Stimulated activated CD4-positive, alpha-beta T cell treated with anti-CD3 and anti-CD28 coated beads, Interleukin-1b, Interleukin-23, amount 100 ng/mL, for 24 hours (primary cell): ENCODE measurements around the gene GRPEL2.

Experiments used
- DNase-seq, 4 experiments: peaks; one replicate each; pipeline ENCODE4 v3.0.0-alpha.2; 2020; ENCODE audit warnings: low read depth in 4 of 4, low spot score in 1 of 4

GRPEL2 gene

GRCh38 chr5:149355688-149356087 is 10.4 kb downstream of the GRPEL2 start:
- no peak for DNase-seq

DNA sequence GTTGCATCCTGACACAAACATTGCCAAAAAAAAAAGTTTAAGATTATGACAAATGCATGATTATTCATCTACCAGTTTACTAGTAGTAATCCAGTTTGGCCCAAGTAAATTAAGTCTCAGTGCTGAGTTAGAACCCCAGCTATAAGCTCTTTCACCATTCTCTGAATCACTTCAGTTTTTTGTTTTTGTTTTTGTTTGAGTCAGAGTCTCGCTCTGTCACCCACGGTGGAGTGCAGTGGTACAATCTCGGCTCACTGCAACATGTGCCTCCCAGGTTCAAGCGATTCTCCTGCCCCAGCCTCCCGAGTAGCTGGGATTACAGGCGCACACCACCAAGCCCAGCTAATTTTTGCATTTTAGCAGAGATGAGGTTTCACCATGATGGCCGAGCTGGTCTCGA is 11.1 kb downstream of the GRPEL2 start:
- DNase-seq = no peak

- peak; percentile 74 to 99 (median 94) for DNase-seq
Observed at GRCh38 chr5:149357370-149358293, 12.3 kb downstream of the GRPEL2 start, which contains the start of gene PCYOX1L. Gene PCYOX1L (plus strand): TSS chr5:149358046. CDS start chr5:149358069, 23 bp downstream.

DNA sequence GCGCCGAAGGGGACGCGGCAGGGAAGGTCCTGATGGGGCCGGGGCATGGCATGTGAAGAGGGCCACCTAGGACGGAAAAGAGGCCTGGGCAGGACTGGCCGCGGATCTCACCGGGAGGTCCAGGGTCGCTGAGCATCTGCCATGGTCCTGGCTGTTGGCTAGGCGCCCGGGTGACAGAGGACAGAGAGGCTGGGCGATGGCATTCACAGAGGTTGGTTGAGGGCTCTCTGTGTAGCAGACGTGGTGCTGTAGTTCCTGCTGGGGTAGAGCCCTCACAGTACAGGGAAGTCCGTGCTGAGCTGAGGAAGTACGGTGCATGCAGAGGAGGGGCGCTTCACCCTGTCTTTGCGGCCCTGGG is 13.0 kb downstream of the GRPEL2 start:
- DNase-seq = no peak

- DNase-seq = no peak
Observed at GRCh38 chr5:149358868-149359495, 13.7 kb downstream of the GRPEL2 start.

DNA sequence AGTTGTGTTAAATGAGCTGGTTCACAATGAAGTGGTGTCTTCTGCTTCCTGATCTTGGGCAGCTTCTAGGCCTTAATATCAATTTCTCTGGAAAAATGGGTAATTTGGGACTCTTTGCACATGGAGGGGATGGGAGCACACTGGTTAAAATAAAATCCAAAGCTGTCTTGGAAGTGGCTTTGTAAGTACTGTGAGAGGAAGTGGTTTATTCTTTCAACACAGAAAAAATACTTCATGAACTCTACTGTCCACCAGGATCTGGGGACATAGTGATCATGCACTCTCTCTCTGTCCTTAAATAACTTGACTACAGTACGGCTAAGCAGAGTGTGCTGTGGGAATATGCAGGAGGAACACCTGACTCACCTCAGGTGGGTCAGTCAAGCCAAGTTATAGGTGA is 15.0 kb downstream of the GRPEL2 start:
- no peak for DNase-seq

DNA sequence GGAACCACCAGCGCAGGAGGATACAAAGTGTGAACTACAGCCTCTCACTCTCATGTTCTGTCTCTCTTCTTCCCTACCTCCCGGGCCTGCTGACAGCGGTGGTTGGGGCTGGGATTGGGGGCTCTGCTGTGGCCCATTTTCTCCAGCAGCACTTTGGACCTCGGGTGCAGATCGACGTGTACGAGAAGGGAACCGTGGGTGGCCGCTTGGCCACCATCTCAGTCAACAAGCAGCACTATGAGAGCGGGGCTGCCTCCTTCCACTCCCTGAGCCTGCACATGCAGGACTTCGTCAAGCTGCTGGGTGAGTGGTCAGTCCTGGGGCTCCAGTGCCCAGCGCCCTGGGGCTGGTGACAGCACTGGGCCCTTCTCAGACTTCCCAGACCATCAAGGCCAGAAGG is 17.2 kb downstream of the GRPEL2 start:
- no peak for DNase-seq

- no peak for DNase-seq
Observed at GRCh38 chr5:149363358-149363757, 18.1 kb downstream of the GRPEL2 start.

GRCh38 chr5:149363936-149364335 is 18.6 kb downstream of the GRPEL2 start:
- DNase-seq = no peak

DNA sequence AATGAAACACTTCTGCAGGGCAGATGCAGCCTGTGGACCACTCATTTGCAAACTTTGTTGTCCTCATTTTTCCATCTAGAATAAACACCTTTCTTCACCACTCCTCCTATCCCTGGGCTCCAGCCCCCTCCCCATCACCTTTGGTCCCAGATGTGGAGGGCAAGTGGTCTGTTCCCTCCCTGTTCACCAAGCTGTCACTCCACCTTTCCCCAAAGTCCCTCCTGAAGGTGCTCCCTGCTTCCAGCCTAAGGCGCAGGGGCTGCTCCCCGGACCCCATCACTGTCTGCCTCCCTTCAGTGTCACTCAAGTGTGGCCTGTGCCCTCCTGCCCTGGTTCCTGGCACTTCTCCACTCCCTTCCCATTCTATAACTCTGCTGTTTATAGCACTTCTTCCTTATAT is 19.4 kb downstream of the GRPEL2 start:
- DNase-seq = no peak

DNA sequence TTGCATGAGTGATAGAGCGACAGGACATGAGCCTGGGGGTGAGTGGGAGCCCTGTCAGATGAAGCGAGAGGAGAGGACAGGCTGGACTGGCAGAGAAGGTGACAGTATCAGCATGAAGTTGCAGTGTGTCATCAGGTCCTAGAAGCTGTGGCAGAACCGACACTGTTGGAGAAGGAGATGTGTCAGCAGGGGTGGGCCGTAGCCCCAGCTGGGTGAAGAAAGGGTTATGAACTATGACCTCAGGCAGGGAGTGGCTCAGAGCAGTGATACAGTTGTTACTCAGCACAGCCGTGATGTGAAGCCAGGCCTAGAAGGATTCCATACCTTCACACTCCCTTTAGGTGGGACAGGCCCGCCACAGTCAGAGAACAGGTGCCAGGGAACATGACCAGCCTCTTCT is 20.1 kb downstream of the GRPEL2 start:
- DNase-seq = no peak

- no peak for DNase-seq
Observed at GRCh38 chr5:149366169-149366729, 20.9 kb downstream of the GRPEL2 start.

- peak in 3 of 4 experiments; percentile 30 to 46 (median 32) for DNase-seq
Observed at GRCh38 chr5:149367249-149367971, 22.1 kb downstream of the GRPEL2 start.

DNA sequence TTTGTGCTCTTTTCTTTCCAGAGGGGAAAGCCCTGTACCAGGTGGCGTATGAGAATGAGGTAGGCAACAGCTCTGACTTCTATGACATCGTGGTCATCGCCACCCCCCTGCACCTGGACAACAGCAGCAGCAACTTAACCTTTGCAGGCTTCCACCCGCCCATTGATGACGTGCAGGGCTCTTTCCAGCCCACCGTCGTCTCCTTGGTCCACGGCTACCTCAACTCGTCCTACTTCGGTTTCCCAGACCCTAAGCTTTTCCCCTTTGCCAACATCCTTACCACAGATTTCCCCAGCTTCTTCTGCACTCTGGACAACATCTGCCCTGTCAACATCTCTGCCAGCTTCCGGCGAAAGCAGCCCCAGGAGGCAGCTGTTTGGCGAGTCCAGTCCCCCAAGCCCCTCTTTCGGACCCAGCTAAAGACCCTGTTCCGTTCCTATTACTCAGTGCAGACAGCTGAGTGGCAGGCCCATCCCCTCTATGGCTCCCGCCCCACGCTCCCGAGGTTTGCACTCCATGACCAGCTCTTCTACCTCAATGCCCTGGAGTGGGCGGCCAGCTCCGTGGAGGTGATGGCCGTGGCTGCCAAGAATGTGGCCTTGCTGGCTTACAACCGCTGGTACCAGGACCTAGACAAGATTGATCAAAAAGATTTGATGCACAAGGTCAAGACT is 22.8 kb downstream of the GRPEL2 start:
- DNase-seq = no peak

DNA sequence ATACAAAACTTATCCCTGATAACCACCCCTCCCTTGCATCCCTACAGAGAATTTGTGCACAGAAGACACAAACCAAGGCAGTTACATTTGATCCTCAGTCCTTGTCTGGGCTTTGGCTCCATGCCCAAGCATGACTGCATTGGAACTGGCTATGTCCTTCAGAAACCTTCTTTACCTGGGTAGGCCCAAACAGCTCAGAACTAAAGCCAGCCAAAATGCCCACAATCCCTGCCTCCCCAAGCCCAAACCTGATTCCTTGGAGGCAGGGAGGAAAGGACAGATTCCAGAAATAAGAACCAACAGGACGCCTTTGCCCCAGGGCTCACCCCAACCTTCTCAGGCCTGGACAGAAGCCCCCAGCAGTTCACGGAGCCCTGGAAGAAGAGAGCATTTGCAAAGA is 25.6 kb downstream of the GRPEL2 start:
- no peak for DNase-seq

- peak; percentile 35 to 54 (median 44) for DNase-seq
Observed at GRCh38 chr5:149371296-149371962, 26.1 kb downstream of the GRPEL2 start.

DNA sequence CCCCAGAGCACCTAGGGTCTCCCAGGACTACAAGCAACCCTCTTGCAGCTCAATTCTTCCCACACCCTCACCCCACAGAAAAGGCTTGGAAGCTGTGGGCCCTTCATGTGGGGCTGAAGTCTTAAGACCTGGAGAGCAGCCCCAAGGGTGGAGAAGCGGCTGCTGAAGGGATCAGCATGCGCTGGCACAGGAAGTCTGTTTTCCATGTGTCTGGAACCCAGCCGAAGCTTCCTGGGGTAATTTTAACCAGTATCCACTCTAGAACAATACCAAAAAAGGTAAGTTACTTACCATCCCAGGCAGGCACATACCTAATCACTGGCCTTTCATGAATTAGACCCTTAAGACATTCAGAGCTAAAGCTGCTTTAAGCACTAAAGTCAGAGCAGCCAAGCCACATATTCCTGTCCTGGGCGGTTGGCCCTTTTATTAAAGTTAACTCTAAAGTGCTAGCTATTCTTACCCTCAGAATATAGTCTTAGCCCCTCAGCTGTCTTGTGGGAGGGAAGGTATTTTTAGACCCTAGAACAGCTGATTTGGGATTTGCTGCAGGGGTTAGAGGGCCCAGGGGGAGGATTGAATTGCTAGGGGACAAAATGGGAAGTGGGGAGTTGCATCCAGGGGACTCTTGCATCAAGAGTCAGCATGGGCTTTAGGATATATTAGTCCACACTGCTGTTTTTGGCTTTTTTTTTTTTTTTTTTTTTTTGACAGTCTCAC is 26.9 kb downstream of the GRPEL2 start:
- no peak for DNase-seq

- DNase-seq = no peak
Observed at GRCh38 chr5:149372932-149373331, 27.6 kb downstream of the GRPEL2 start.

GRCh38 chr5:149374303-149374702 is 29.0 kb downstream of the GRPEL2 start:
- DNase-seq = no peak

GRCh38 chr5:149374801-149375200 is 29.5 kb downstream of the GRPEL2 start:
- DNase-seq = no peak
